G401.6 (cell line): Measurements from ENCODE around the gene NWD2.
"Not testable (repeated sequence)": the region's sequence is repeated elsewhere in the genome, so short reads cannot be mapped to it uniquely, and the experiment has no call there.

Experiments used
- FAIRE-seq: peaks from 2 replicates; lab custom pipeline; 2012; peaks lifted over from hg19 to GRCh38; lab: Jason Lieb, UNC

NWD2 gene

DNA sequence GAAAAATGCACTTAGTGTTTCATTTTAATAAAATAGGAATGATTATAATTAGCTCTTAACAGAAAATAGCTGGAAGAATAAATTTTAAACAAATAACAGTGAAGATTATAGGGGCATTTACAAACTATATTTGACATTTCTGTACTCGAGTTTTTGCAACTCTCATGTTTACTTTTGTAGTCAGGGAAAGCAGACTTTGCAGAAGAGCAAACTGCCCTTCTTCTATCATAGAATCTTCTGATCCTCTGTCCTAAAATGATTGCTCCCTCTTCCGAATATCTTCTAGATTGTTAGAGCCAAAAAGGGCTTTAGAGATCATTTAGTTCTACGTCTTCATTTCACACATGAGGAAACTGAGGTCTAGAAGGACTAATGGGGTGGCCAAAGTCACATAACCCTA is 222.7 kb downstream of the NWD2 start:
- no peak for FAIRE-seq

DNA sequence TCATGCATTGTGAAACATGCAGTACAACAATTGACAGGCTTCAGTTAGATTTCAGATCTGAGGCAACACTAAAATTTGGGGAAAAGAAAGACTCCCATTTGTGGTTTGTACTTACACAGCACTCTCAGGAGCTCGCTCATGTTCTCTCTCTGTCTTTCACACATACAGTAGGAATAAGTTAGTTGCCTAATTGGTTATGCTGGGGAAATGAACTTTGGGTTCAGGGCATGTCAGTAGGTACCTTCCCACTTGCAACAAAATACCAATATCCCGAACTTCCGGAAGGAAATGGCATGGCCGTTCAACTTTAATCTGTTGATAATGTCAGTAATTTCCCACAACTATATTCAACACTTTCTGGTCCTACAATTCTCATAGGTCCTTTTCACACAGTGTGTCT is 223.3 kb downstream of the NWD2 start:
- no peak for FAIRE-seq

DNA sequence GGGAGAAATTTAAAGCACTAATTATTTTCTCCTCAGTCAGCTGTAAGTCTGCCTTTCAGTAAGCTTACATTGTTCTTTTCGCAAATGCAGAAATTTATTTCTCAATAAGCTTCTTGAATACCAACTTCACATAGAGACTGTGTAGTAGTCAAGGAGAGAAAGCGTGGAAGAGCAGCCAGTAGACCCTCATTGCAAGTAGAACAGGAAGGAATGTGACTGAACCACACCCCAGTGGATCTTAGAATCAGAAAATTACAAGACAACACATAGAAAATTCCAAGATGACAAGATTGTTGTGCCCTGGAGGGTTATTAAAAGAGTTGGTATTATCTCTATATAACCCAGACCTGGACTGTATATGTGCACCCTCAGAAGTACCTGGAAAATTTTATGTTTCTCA is 224.7 kb downstream of the NWD2 start:
- no peak for FAIRE-seq

DNA sequence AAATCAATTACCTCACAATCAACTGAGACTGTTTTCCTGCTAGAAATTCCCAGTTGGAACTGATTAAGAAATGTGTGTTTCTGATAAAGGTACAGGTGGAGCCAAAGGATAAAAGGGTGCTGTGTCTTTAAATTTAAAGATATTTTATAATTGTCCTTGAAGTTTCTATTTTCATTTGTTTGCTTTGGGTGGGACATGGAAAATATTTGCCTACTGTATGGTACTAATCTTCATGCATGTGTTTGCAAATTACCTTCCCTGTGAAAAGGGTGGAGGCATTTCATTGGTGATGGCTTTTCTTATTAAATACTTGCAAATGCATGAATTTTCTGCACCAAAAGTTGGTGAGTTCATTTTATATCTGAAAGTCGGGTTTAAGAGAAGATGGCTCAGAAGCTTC is 225.7 kb downstream of the NWD2 start:
- no peak for FAIRE-seq

DNA sequence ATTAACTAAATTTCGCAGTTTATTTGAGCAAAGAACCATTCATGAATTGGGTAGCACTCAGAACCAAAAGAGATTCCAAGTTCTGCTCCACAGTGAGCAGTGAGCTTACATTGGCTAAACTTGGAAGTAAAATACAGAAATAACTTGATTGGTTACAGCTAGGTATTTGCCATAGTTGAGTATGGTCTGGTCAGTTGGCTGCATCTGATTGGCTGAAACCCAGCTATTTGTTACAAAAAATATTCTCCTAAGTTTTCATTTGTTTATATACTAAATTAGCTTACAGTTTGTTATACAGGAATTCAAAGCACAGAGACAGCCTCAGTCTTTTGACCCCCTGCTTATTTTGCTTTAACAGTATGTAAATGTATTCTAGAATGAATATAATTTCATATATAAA is 226.6 kb downstream of the NWD2 start:
- FAIRE-seq = no peak

DNA sequence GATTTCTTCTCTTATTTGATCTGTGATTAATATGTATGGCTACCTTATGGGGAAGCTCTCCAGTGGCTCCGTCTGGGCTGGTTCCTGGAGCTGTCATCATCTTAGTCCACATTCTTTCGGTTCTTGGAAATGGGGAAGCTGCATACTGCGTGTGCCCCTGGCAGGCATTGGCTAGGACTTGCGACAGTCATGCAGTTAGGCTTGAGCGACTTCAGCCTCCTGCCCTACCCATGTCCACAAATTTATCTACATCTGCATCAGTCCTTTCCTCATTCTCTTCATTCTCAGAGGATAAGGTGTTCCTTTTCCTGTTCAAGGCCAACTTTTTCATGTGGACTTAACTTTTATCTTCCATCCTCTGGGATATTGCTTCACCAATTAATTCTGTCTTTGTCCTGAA is 227.4 kb downstream of the NWD2 start:
- FAIRE-seq = no peak

DNA sequence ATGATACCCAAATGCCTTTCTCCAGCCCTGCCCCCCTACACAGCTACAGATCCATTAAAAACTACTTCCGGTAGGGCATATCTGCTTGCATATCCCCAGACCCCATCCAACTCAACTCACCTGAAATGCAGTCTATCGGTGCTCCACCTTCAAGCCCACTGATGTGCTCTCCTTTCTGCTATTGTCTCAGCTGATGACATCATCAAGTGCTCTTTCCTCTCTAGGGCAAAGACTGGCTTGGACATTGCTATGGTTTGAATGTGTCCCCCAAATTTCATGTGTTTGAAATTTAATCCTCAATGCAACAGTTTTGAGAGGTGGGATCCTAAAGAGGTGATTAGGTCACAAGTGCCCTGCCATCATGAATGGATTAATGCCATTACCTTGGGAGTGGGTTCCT is 229.3 kb downstream of the NWD2 start:
- FAIRE-seq = no peak

DNA sequence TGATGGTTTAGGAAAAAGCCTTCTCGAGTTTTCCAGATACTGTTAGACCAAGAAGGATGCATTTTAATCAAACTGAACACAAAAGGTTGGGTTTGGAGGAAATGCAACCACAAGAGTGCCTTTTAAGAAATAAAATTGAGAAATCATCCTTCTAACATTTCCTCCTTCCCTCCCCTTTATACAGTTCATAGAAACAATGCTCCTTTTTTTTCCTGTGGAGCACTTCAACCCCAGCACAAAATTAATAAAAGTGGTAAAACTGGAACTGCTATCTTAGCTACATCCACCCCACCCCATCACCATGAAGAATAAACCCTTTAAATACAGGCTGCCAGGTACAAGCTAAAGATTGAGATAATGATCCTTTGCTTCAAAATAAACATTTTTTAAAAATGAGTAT is 230.5 kb downstream of the NWD2 start:
- FAIRE-seq = no peak

DNA sequence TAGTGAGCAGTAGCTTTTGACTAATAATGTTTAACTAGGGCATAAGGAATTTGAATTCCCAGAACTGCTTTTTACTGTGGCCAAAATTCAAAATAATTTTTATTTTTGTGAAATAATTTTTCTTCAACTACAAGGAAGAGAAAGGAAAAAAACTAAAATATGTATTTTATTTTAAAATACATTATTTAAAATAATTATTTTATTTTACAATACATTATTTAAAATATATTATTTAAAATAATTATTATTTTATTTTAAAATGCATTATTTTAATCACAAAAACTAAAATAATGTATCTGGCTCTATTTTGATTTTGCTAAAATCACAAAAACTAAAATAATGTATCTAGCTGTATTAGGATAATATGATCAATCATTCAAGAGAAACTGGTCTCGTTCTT is 231.2 kb downstream of the NWD2 start:
- peak; percentile 93 for FAIRE-seq

DNA sequence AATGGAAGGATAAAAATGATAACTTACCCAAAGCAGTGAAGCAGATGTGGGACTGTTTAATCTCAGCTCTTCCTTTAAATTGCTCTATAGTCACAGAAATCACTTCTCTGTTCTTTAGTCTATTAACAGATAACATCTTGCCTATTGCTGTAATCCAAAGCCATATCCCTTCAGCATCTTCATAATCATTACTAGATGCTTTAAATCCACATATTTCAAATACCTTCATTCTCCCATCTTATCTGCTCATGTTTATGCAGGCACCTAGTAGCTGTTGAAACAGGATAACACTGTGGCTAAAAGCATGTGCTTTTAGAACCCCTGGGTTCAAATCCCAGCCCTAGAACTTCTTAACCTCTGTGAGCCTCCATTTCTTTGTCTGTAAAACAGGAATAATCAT is 231.7 kb downstream of the NWD2 start:
- no peak for FAIRE-seq

DNA sequence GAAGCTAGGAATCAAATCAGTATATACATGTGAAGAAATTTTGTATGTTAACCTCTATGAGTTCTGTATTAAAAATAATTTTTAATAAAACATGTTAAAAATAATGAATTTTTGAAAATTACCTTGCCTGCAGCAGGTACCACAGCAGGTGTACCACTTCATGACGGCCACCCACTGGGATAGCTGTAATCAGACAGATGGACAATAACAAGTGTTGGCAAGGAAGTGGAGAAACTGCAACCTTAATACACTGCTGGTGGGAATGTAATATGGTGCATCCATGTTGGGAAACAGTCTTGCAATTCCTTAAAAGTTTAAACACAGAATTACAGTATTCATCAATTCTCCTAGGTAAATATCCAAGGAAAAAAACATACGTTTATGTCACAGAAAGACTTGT is 232.1 kb downstream of the NWD2 start:
- no peak for FAIRE-seq

DNA sequence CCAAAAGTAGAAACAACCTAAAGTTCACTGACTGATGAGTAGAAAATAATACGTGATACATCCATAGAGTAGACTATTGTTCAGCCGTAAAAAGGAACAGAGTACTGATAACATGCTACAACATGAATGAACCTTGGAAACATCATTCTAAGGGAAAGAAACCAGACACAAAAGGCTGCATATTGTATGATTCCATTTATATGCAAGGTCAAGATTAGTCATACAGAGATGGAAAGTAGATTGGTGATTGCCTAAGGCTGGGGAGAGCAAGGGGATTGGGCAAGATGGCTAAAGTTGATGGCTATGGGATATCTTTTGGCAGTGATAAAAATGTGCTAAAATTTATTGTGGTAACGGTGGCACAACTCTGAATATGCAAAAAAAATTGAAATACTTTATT is 232.6 kb downstream of the NWD2 start:
- no peak for FAIRE-seq

DNA sequence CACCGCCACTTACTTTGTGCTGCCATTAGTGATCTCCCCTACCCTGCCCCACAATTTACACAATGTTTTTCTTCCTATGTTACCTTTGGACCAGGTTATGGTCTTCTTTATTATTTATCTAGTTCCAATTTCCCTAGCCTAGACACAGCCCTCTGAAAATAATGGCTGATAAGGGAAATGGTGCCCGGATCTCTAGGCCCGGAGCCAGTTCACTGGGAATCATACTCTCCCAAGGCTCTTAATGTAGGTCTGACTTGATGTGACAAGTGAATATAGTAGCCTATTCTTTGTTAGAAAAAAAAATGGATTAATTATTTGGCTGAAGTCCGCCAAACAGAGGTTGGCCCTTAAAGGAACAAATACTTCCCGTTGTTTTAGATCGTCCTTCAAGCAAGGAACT is 233.6 kb downstream of the NWD2 start:
- no peak for FAIRE-seq

DNA sequence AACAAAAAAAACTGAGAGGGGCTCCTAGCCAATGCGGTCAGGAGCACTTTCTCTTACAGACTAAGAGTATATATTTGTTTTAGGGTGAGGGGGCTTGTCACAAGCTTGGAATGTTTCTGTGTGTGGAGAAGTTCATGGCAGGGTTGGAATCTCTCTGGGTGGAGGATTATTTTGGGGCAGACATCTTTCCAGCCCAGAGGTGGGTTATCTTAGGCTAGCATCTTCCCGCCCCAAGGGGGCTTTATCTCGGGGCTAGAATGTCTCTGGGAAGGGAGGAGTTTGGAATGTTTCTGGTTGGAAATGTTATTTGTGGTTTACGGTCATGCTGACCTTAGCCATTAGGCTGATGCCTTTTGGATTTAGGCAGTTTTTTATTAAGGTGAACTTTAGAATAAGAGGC is 236.0 kb downstream of the NWD2 start:
- no peak for FAIRE-seq

DNA sequence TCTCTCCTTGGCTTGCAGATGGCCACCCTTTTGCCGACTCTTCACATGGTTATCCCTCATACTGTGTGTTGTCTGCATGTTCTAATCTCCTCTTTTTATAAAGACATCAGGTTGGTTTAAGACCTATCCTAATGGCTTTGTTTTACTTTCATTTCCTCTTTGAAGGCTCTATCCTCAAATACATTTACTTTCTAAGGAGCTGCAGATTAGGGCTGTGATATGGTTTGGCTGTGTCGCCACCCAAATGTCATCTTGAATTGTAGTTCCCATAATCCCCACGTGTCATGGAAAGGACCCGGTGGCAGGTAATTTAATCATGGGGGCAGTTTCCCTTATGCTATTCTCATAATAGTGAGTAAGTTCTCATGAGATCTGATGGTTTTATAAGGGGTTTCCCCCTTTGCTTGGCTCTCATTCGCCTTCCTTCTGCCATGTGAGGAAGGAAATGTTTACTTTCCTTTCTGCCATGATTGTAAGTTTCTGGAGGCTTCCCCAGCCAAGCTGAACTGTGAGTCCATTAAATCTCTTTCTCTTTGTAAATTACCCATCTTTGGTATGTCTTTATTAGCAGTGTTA is 237.1 kb downstream of the NWD2 start:
- no peak for FAIRE-seq

DNA sequence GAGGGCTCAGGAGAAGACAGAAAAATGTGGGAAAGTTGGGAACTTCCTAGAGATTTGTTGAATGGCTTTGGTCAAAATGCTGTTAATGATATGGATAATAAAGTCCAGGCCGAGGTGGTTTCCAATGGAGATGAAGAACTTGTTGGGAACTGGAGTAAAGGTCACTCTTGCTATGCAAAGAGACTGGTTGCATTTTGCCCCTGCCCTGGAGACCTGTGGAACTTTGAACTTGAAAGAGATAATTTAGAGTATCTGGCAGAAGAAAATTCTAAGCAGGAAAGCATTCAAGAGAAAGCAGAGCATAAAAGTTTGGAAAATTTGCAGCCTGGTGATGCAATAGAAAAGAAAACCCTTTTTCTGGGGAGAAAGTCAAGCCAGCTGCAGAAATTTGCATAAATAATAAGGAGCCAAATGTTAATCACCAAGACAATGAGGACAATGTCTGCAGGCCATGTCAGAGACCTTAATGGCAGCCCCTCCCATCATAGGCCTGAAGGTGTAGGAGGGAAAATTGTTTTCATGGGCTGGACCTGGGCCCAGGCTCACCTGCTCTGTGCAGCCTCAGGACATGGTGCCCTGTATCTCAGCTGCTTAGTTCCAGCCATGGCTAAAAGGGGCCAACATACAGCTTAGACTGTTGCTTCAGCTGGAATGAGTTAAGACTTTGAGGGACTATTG is 237.8 kb downstream of the NWD2 start:
- no peak for FAIRE-seq

DNA sequence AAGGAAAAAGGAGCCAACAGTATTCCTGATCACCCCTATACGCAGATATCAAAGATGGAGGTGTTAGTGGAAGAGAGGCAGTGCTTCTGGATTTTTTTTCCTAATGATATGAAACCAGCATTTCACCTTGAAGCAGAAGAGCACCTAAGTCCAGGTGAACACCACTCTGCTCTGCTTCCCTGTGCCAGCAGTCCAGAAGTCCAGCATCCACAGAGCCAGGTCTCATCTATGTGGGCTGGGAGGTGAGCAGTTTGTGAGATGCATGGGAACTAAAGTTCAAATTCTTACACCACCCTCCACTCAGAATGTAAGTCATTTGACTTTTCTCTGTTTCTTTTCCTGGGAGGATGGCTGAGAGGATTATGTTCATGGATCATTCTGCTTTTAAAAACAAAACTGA is 239.1 kb downstream of the NWD2 start:
- no peak for FAIRE-seq

DNA sequence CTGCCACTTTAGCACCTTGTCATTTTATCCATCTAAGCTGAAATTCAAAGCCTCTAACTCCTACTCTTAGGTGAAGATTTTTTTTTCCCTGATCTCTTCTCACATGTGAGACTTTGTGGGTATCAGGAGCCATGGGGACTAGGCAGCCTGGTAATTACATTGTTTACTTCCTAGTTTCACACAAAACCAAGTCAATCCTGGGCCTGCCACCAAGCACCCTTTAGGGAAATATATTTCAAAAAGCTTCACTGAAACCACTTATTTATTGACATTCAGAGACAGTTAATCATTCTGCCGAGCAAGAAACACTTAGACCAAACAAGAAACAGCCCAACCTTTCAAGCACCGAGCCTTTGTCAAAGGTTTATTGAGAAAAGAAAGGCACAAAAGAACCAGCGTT is 241.6 kb downstream of the NWD2 start:
- no peak for FAIRE-seq

DNA sequence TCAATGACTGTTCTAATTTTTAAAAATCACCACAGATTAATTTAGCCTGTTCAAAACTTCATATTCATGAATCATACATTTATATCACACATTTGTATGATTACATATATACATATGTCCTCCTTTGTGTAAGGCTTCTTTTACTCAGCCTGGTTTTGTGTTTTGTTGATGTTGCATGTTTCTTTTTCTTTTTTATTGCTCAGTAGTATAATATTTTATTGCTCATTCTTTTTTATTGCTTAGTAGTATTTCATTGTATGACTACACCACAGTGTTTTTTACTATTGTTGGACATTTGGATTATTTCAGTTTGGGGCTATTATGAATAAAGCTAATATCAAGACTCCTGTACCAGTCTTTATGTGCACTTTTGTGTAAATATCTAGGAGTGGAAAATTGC is 243.1 kb downstream of the NWD2 start:
- FAIRE-seq = no peak

DNA sequence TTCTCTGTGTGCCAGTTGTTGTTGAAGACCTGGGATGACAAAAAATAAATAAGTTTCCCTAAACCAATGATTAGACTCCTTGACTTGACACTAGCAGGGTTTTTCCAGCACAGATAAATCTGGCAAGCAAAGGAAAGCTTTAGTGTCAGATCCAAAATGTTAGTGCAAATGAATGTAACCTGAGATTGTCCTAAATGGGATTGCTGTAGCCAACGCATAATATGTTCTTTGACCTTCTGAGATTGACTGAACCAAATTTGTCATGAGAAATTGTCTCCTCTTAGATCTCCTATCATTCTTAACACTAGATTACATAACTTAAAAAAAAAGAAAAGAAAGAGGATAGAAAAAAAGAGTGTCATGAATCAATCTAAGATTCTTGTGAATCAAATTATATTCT is 245.2 kb downstream of the NWD2 start:
- no peak for FAIRE-seq

DNA sequence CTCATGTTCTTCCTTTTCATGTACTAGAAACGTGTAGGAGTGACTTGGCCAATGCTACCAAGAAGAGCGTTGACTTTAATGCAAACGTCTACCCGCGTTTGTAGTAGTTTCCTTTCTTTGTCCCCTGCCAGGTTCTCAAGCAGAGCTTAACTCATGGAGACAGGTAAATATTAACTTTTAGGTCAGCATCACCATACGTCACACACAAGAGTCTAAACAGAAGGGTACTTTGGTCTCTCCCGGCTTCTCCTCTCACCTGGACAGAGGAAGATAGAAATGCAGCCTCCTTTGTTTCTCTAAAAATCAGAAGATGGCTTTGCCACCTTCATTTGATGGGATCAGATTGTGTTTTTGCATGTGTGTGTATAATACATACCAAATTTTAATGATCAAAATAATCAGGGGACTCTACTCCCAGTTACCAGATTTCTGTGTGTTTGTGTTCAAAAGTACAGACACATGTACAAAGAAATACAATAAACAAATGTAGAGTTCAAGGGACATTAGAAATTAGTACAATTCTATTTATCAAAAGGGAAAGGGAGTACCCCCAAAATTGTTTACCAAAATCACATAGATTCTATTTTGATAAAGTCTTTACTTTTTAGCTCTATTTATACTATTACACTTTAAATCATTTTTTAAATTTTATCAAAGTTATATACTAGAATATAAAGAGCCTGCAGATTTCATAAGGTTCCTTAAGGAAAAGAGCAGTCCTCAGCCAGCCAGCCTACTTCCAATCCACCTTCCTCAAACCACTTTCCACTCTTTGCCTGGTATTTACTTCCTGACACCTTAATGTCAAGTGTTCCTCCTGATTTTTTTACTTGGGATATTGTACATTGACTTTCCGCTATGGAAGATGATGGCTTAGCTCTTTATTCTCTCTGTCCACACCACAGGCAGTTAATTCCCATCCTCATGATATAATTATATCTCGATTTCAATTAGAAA is 246.1 kb downstream of the NWD2 start:
- no peak for FAIRE-seq

DNA sequence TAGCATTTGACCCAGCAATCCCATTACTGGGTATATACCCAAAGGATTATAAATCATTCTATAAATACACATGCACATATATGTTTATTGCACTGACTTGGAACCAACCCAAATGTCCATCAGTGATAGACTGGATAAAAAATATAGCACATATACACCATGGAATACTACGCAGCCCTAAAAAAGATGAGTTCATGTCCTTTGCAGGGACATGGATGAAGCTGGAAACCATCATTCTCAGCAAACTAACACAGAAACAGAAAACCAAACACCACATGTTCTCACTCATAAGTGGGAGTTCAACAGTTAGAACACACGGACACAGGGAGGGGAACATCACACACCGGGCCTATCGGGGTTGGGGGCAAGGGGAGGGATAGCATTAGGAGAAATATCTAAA is 250.8 kb downstream of the NWD2 start:
- not testable (repeated sequence) for FAIRE-seq
